ENCODE measurements around the gene ARHGEF25. TPM values are rescaled to one million over a fixed set of nuclear protein-coding genes. Genes with fewer than 3 reads are reported as not detected.
A peak's percentile ranks its signal among the peaks of the same experiment; 100 is the strongest.
"Not testable (repeated sequence)": the region's sequence is repeated elsewhere in the genome, so short reads cannot be mapped to it uniquely, and the experiment has no call there.

ARHGEF25 gene
- total RNA-seq, 1 donor from 2014 or later = 16.8 TPM

DNA sequence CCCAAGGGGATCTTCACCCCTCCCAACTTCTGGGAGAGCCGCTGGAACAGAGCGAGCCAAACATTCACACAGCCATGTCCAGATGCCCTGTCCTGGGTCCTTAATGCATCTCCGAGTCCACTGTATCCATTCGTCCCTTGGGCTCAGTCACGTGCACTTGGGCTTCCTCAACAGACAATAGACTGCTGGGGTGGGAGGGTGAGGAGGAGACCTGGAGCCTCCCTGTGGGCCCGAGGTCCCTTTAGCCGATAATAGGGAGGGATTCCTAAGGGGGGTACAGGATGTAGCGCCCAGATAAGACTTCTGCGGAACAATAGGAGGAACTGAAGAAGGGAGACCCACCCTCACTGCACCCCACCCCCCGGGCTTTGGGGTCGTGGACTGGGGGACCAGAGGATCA is 6.7 kb downstream of the ARHGEF25 start:
- H3K36me3 Mint-ChIP-seq (ENCODE audit: low read depth, unreplicated experiment) = peaks cover 58% of the 10 kb centered on the region
- H3K27me3 Mint-ChIP-seq (ENCODE audit: low read depth, unreplicated experiment) = peaks cover 77% of the 10 kb centered on the region
- FAIRE-seq = no peak
- H3K4me3 ChIP-seq (ENCODE audit: insufficient read depth, low read depth, low read length) = no peak overlapping the region
- no peak for TF ChIP-seq EZH2 (IDR thresholded peaks at IDR 0.05; ENCODE audit: insufficient read depth, low read length)
- no peak overlapping the region for H2AFZ ChIP-seq (ENCODE audit: low read depth, low read length)
- peaks cover 24% of the 10 kb centered on the region for H4K20me1 ChIP-seq (ENCODE audit: insufficient read depth, low read length)
- no peak overlapping the region for H3K27ac Mint-ChIP-seq (ENCODE audit: unreplicated experiment)
- H3K79me2 ChIP-seq (ENCODE audit: insufficient read depth, low read length) = no peaks in the 10 kb centered on the region
- no peaks in the 10 kb centered on the region for H3K36me3 ChIP-seq (ENCODE audit: insufficient read depth, low read length)
- H3K9me3 Mint-ChIP-seq (ENCODE audit: unreplicated experiment) = peaks cover 3% of the 10 kb centered on the region
- H3K4me2 ChIP-seq (ENCODE audit: low read length) = no peak overlapping the region
- peaks cover 40% of the 10 kb centered on the region for H3K27me3 ChIP-seq (ENCODE audit: insufficient read depth, low read length)
- H3K4me3 Mint-ChIP-seq (ENCODE audit: unreplicated experiment) = no peak overlapping the region
- no peak overlapping the region for H3K9ac ChIP-seq (ENCODE audit: low read length)
- peaks cover 9% of the 10 kb centered on the region for H3K4me1 ChIP-seq (ENCODE audit: insufficient read depth, low read length)
- no peak overlapping the region for H3K27ac ChIP-seq (ENCODE audit: low read depth, low read length)
- H3K4me1 Mint-ChIP-seq (ENCODE audit: low read depth, unreplicated experiment) = peaks cover 8% of the 10 kb centered on the region
- DNase-seq (ENCODE audit: low read depth) = no peak
- H3K9me3 ChIP-seq (ENCODE audit: insufficient read depth, low read depth, low read length) = no peaks in the 10 kb centered on the region

DNA sequence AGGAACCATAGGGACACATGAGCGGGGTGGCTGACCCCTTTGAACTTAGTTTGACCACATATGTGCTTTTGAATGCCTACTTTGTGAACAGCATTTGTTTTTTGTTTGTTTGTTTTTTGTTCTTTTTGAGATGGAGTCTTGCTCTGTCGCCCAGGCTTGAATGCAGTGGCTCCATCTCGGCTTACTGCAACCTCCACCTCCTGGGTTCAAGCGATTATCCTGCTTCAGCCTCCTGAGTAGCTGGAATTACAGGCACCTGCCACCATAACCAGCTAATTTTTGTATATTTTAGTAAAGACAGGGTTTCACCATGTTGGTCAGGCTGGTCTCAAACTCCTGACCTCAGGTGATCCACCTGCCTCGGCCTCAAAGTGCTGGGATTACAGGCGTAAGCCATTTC is 7.2 kb downstream of the ARHGEF25 start:
- not testable (repeated sequence) for H3K9ac ChIP-seq (ENCODE audit: low read length); H2AFZ ChIP-seq (ENCODE audit: low read depth, low read length); H3K4me2 ChIP-seq (ENCODE audit: low read length); H3K4me1 ChIP-seq (ENCODE audit: insufficient read depth, low read length); H3K9me3 ChIP-seq (ENCODE audit: insufficient read depth, low read depth, low read length); DNase-seq (ENCODE audit: low read depth); H3K4me3 ChIP-seq (ENCODE audit: insufficient read depth, low read depth, low read length); H3K4me3 Mint-ChIP-seq (ENCODE audit: unreplicated experiment); H3K36me3 ChIP-seq (ENCODE audit: insufficient read depth, low read length); H3K9me3 Mint-ChIP-seq (ENCODE audit: unreplicated experiment); FAIRE-seq; H3K27ac ChIP-seq (ENCODE audit: low read depth, low read length); H3K4me1 Mint-ChIP-seq (ENCODE audit: low read depth, unreplicated experiment); H3K27ac Mint-ChIP-seq (ENCODE audit: unreplicated experiment); H3K79me2 ChIP-seq (ENCODE audit: insufficient read depth, low read length)
- peaks cover 44% of the 10 kb centered on the region for H3K27me3 ChIP-seq (ENCODE audit: insufficient read depth, low read length)
- H3K36me3 Mint-ChIP-seq (ENCODE audit: low read depth, unreplicated experiment) = peaks cover 55% of the 10 kb centered on the region
- peaks cover 82% of the 10 kb centered on the region for H3K27me3 Mint-ChIP-seq (ENCODE audit: low read depth, unreplicated experiment)
- peaks cover 24% of the 10 kb centered on the region for H4K20me1 ChIP-seq (ENCODE audit: insufficient read depth, low read length)

DNA sequence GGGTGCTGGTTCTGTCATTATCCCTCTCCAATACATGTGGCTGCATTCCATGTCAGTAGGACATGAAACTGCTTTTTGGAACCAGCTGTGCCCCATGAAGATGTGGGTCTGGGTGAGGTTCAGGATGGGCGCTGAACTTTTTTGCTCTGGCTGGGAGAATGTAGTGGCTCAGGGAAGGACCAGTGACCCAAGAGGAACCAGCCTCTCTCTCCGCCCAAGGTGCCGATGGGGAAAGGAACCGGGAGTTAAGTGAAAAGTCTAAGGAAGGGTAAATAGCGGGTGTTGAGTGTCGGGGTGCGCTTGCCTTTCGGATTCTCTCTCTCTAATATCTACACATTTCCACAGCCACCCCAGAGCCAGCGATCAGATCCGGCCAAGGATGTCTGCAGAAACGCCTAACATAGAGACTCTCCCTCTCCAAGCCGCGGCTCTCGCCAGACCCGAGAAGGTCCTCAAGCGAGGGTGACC is 7.8 kb downstream of the ARHGEF25 start:
- TF ChIP-seq, protein P1, sequence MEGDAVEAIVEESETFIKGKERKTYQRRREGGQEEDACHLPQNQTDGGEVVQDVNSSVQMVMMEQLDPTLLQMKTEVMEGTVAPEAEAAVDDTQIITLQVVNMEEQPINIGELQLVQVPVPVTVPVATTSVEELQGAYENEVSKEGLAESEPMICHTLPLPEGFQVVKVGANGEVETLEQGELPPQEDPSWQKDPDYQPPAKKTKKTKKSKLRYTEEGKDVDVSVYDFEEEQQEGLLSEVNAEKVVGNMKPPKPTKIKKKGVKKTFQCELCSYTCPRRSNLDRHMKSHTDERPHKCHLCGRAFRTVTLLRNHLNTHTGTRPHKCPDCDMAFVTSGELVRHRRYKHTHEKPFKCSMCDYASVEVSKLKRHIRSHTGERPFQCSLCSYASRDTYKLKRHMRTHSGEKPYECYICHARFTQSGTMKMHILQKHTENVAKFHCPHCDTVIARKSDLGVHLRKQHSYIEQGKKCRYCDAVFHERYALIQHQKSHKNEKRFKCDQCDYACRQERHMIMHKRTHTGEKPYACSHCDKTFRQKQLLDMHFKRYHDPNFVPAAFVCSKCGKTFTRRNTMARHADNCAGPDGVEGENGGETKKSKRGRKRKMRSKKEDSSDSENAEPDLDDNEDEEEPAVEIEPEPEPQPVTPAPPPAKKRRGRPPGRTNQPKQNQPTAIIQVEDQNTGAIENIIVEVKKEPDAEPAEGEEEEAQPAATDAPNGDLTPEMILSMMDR (IDR thresholded peaks at IDR 0.05; ENCODE audit: insufficient read depth, low read depth, low read length) = no peak
- TF ChIP-seq EZH2 (IDR thresholded peaks at IDR 0.05; ENCODE audit: insufficient read depth, low read length) = no peak
- H3K4me3 Mint-ChIP-seq (ENCODE audit: unreplicated experiment) = peak overlapping the region; percentile 60
- FAIRE-seq (no peak), DNase-seq (ENCODE audit: low read depth) (no peak)
- H3K27me3 Mint-ChIP-seq (ENCODE audit: low read depth, unreplicated experiment) = peaks cover 87% of the 10 kb centered on the region
- Histone ChIP-seq H3K4me3 (ENCODE audit: insufficient read depth, low read depth, low read length) (no peak overlapping the region), H3K4me2 (ENCODE audit: low read length) (no peak overlapping the region), H3K27me3 (ENCODE audit: insufficient read depth, low read length) (peaks cover 49% of the 10 kb centered on the region), H3K79me2 (ENCODE audit: insufficient read depth, low read length) (no peaks in the 10 kb centered on the region), H3K36me3 (ENCODE audit: insufficient read depth, low read length) (no peaks in the 10 kb centered on the region), H3K9ac (ENCODE audit: low read length) (no peak overlapping the region), H2AFZ (ENCODE audit: low read depth, low read length) (no peak overlapping the region), H3K9me3 (ENCODE audit: insufficient read depth, low read depth, low read length) (no peaks in the 10 kb centered on the region), H3K27ac (ENCODE audit: low read depth, low read length) (no peak overlapping the region), H4K20me1 (ENCODE audit: insufficient read depth, low read length) (peaks cover 24% of the 10 kb centered on the region), H3K4me1 (ENCODE audit: insufficient read depth, low read length) (peaks cover 9% of the 10 kb centered on the region)
- peaks cover 5% of the 10 kb centered on the region for H3K9me3 Mint-ChIP-seq (ENCODE audit: unreplicated experiment)
- H3K4me1 Mint-ChIP-seq (ENCODE audit: low read depth, unreplicated experiment) = peaks cover 8% of the 10 kb centered on the region
- H3K27ac Mint-ChIP-seq (ENCODE audit: unreplicated experiment) = no peak overlapping the region
- peaks cover 53% of the 10 kb centered on the region for H3K36me3 Mint-ChIP-seq (ENCODE audit: low read depth, unreplicated experiment)
